Thoracic aorta (tissue), 2 donors: ENCODE measurements around the gene SLC44A1. TPM values are rescaled to one million over a fixed set of nuclear protein-coding genes. Genes with fewer than 3 reads are reported as not detected.

Experiments
- ATAC-seq: fragments of 150-250 bp; one replicate; pipeline ENCODE4 v1.8.0; 2017; ENCODE audit warnings: low read depth; ENCODE audit not compliant: insufficient number of reproducible peaks, low FRiP score
- DNase-seq: peaks from one replicate; pipeline ENCODE4 v3.0.0-alpha.2; 2020; ENCODE audit warnings: low spot score
- H3K27ac ChIP-seq, 2 donors: fragments of 200-600 bp; sonication (generic); 1 replicate in 1 of 2; 2 replicates in 1 of 2; pipeline ENCODE4 v1.5.1; 2016; ENCODE audit warnings: mild to moderate bottlenecking in 2 of 2, moderate library complexity in 2 of 2
- H3K27me3 ChIP-seq: fragments of 200-600 bp; sonication (generic); replicated peaks from 2 replicates; pipeline ENCODE4 v1.6.0; 2016; ENCODE audit warnings: mild to moderate bottlenecking; ENCODE audit not compliant: insufficient read depth
- H3K36me3 ChIP-seq: fragments of 200-600 bp; sonication (generic); one replicate; pipeline ENCODE4 v1.5.1; 2016
- H3K4me1 ChIP-seq, 2 donors: fragments of 200-600 bp; sonication (generic); 1 replicate in 1 of 2; 2 replicates in 1 of 2; pipeline versions ENCODE4 v1.5.1 to v1.6.0; 2016; ENCODE audit warnings: low read depth in 2 of 2, mild to moderate bottlenecking in 1 of 2; ENCODE audit not compliant: control insufficient read depth in 1 of 2
- H3K4me3 ChIP-seq: fragments of 200-600 bp; sonication (generic); 2 replicates; pipeline ENCODE4 v1.5.1; 2016; ENCODE audit warnings: mild to moderate bottlenecking
- H3K9me3 ChIP-seq: fragments of 200-600 bp; sonication (generic); 2 replicates; pipeline ENCODE4 v1.5.1; 2016
- CTCF ChIP-seq: fragments of 200-600 bp; sonication (generic); IDR thresholded peaks from one replicate; pipeline ENCODE4 v1.5.1; 2019; ENCODE audit warnings: antibody characterized with exemption
- total RNA-seq, 2 donors: library from RNA; depleted of rRNA; stranded (reverse); fragments of >200 nt; gene quantifications; one replicate each; pipeline versions ENCODE4 v1.1.0 to v1.2.3, GENCODE V29; 2016

The SLC44A1 gene
- total RNA-seq, 2 donors from 2014 or later, result 33.9 to 58.8 TPM

- peaks cover 0 to 8% of the 10 kb centered on the region in 2 donors for H3K4me1 ChIP-seq
- H3K27me3 ChIP-seq, result no peaks in the 10 kb centered on the region
- H3K4me3 ChIP-seq, result no peak overlapping the region
- TF ChIP-seq CTCF, result no peak
- DNase-seq (no peak), ATAC-seq (no peak)
- no peak overlapping the region for H3K27ac ChIP-seq
- no peaks in the 10 kb centered on the region for H3K36me3 ChIP-seq
- no peaks in the 10 kb centered on the region for H3K9me3 ChIP-seq
Measured at GRCh38 chr9:105278751-105279150, 34.3 kb downstream of the SLC44A1 start.

GRCh38 chr9:105280691-105281090, 36.2 kb downstream of the SLC44A1 start:
- DNase-seq, result no peak
- H3K27ac ChIP-seq, result no peak overlapping the region
- ATAC-seq, result no peak
- H3K36me3 ChIP-seq, result no peaks in the 10 kb centered on the region
- H3K27me3 ChIP-seq, result no peaks in the 10 kb centered on the region
- no peak for TF ChIP-seq CTCF
- H3K9me3 ChIP-seq, result no peaks in the 10 kb centered on the region
- no peak overlapping the region for H3K4me3 ChIP-seq
- peaks cover 0 to 8% of the 10 kb centered on the region in 2 donors for H3K4me1 ChIP-seq

- no peak overlapping the region for H3K4me3 ChIP-seq
- H3K4me1 ChIP-seq, result peaks cover 0 to 8% of the 10 kb centered on the region in 2 donors
- H3K27ac ChIP-seq, result no peak overlapping the region
- no peaks in the 10 kb centered on the region for H3K27me3 ChIP-seq
- no peak for DNase-seq
- no peak for TF ChIP-seq CTCF
- H3K36me3 ChIP-seq, result no peaks in the 10 kb centered on the region
- ATAC-seq, result no peak
- H3K9me3 ChIP-seq, result no peaks in the 10 kb centered on the region
Measured at GRCh38 chr9:105281272-105281671, 36.8 kb downstream of the SLC44A1 start.

GRCh38 chr9:105281926-105282325, 37.5 kb downstream of the SLC44A1 start:
- ATAC-seq (no peak), DNase-seq (no peak)
- H3K4me3 ChIP-seq, result no peak overlapping the region
- peaks cover 0 to 8% of the 10 kb centered on the region in 2 donors for H3K4me1 ChIP-seq
- no peak for TF ChIP-seq CTCF
- H3K9me3 ChIP-seq, result no peaks in the 10 kb centered on the region
- no peaks in the 10 kb centered on the region for H3K36me3 ChIP-seq
- no peak overlapping the region for H3K27ac ChIP-seq
- no peaks in the 10 kb centered on the region for H3K27me3 ChIP-seq

GRCh38 chr9:105282870-105283621, 38.6 kb downstream of the SLC44A1 start:
- no peak for TF ChIP-seq CTCF
- no peaks in the 10 kb centered on the region for H3K27me3 ChIP-seq
- peaks cover 0 to 8% of the 10 kb centered on the region in 2 donors for H3K4me1 ChIP-seq
- no peak overlapping the region for H3K4me3 ChIP-seq
- H3K9me3 ChIP-seq, result no peaks in the 10 kb centered on the region
- no peaks in the 10 kb centered on the region for H3K36me3 ChIP-seq
- ATAC-seq (no peak), DNase-seq (no peak)
- H3K27ac ChIP-seq, result no peak overlapping the region
